GM23248 (cell line): Measurements from ENCODE around the gene FAM168B.

Experiments
- EZH2 ChIP-seq: fragments of 200-600 bp; sonication (generic); IDR thresholded peaks from 2 replicates; pipeline ENCODE4 v1.6.1; 2018; ENCODE audit warnings: antibody characterized with exemption, mild to moderate bottlenecking; ENCODE audit not compliant: insufficient read depth, poor library complexity, severe bottlenecking
- EZH2phosphoT487 ChIP-seq: fragments of 200-600 bp; sonication (generic); IDR thresholded peaks from 2 replicates; pipeline ENCODE4 v1.6.1; 2018; ENCODE audit warnings: antibody characterized with exemption, moderate library complexity, mild to moderate bottlenecking, low read depth; ENCODE audit not compliant: insufficient read depth

GRCh38 chr2:131044075-131044756, 49.0 kb downstream of the FAM168B start:
- no peak for TF ChIP-seq EZH2phosphoT487
- no peak for TF ChIP-seq EZH2
